IMR-90 (cell line): Measurements from ENCODE around the gene AGMO. TPM values are rescaled to one million over a fixed set of nuclear protein-coding genes. Genes with fewer than 3 reads are reported as not detected.

Experiments used
- ATAC-seq: fragments of 200-7000 bp; cut with Tn5 transposase; 2 replicates; pipeline ENCODE4 v1.9.1; 2020; ENCODE audit warnings: low read depth, mild to moderate bottlenecking, moderate library complexity
- BruUV-seq: library from RNA; stranded (reverse); fragments of 400-500 nt; replicated peaks from 2 replicates; lab custom pipeline; 2021; lab: Mats Ljungman, UMichigan
- CTCF ChIA-PET: fragments of 300-600 bp; formaldehyde crosslinking; extraction: SDS; loops from one replicate; lab custom pipeline; 2021; ENCODE audit warnings: antibody characterized with exemption; lab: Yijun Ruan, JAX
- POLR2A ChIA-PET: fragments of 300-600 bp; sonication (Branson Sonifier 250); formaldehyde crosslinking; loops from one replicate; lab custom pipeline; 2022; ENCODE audit warnings: antibody characterized with exemption; ENCODE audit not compliant: unreplicated experiment; lab: Charles Lee
- DNase-seq: peaks from one replicate; pipeline ENCODE4 v3.0.0; 2013
- H2AFZ ChIP-seq: replicated peaks from 2 replicates; pipeline ENCODE3; 2013; ENCODE audit warnings: low read length, mild to moderate bottlenecking; ENCODE audit not compliant: poor library complexity
- H2AK5ac ChIP-seq: 2 replicates; pipeline ENCODE4 v1.6.1; 2013; ENCODE audit warnings: low read depth, low read length, inconsistent platforms
- H2AK9ac ChIP-seq: replicated peaks from 2 replicates; pipeline ENCODE3; 2013; ENCODE audit warnings: mild to moderate bottlenecking, low read depth, low read length, moderate library complexity; ENCODE audit not compliant: poor library complexity
- H2BK120ac ChIP-seq: 2 replicates; pipeline ENCODE4 v1.6.1; 2013; ENCODE audit warnings: low read depth, low read length, inconsistent platforms
- H2BK15ac ChIP-seq: 3 replicates; pipeline ENCODE4 v1.6.1; 2013; ENCODE audit warnings: low read depth, low read length, inconsistent platforms
- H2BK20ac ChIP-seq: 2 replicates; pipeline ENCODE4 v1.6.1; 2013; ENCODE audit warnings: low read depth, mild to moderate bottlenecking, inconsistent platforms, low read length, moderate library complexity
- H2BK5ac ChIP-seq: 2 replicates; pipeline ENCODE4 v1.6.1; 2013; ENCODE audit warnings: mild to moderate bottlenecking, low read depth, low read length, inconsistent platforms; ENCODE audit not compliant: poor library complexity, severe bottlenecking
- H3K14ac ChIP-seq: replicated peaks from 2 replicates; pipeline ENCODE4 v1.6.1; 2013; ENCODE audit warnings: low read depth, low read length, inconsistent platforms
- H3K18ac ChIP-seq: 2 replicates; pipeline ENCODE4 v1.6.1; 2013; ENCODE audit warnings: low read depth, low read length, control low read depth
- H3K23ac ChIP-seq: 2 replicates; pipeline ENCODE4 v1.6.1; 2013; ENCODE audit warnings: low read depth, low read length, inconsistent platforms
- H3K27ac ChIP-seq: 2 replicates; pipeline ENCODE4 v1.5.1; 2013; ENCODE audit warnings: mild to moderate bottlenecking, control low read depth, low read length; ENCODE audit not compliant: insufficient read depth
- H3K27me3 ChIP-seq: 2 replicates; pipeline ENCODE4 v1.6.1; 2013; ENCODE audit warnings: low read length; ENCODE audit not compliant: control insufficient read depth, insufficient read depth
- H3K36me3 ChIP-seq: 2 replicates; pipeline ENCODE4 v1.6.1; 2013; ENCODE audit warnings: low read length, mixed read lengths; ENCODE audit not compliant: control insufficient read depth, insufficient read depth
- H3K4ac ChIP-seq: 2 replicates; pipeline ENCODE4 v1.6.1; 2013; ENCODE audit warnings: low read depth, low read length, inconsistent platforms
- H3K4me1 ChIP-seq: 2 replicates; pipeline ENCODE4 v1.6.1; 2013; ENCODE audit warnings: low read length, mixed read lengths; ENCODE audit not compliant: control insufficient read depth, insufficient read depth
- H3K4me2 ChIP-seq: 2 replicates; pipeline ENCODE4 v1.6.1; 2013; ENCODE audit warnings: low read depth, mild to moderate bottlenecking, control low read depth, low read length, moderate library complexity
- H3K4me3 ChIP-seq: 2 replicates; pipeline ENCODE4 v1.5.1; 2013; ENCODE audit warnings: low read depth, mild to moderate bottlenecking, control low read depth, low read length, moderate library complexity; ENCODE audit not compliant: insufficient read depth
- H3K56ac ChIP-seq: 2 replicates; pipeline ENCODE4 v1.6.1; 2013; ENCODE audit warnings: low read length, inconsistent platforms; ENCODE audit not compliant: insufficient read depth; ENCODE audit errors: extremely low read depth
- H3K79me1 ChIP-seq, 2 experiments: 2 replicates each; pipeline ENCODE4 v1.6.1; 2013; ENCODE audit warnings: low read length in 2 of 2, inconsistent platforms in 1 of 2, low read depth in 1 of 2
- H3K9ac ChIP-seq: 2 replicates; pipeline ENCODE4 v1.6.1; 2013; ENCODE audit warnings: low read depth, low read length, control low read depth
- H3K9me1 ChIP-seq: 2 replicates; pipeline ENCODE4 v1.6.1; 2013; ENCODE audit warnings: low read length, inconsistent platforms; ENCODE audit not compliant: insufficient read depth
- H3K9me3 ChIP-seq: 2 replicates; pipeline ENCODE4 v1.6.1; 2013; ENCODE audit warnings: low read length; ENCODE audit not compliant: control insufficient read depth, insufficient read depth
- H4K20me1 ChIP-seq: 2 replicates; pipeline ENCODE4 v1.6.1; 2013; ENCODE audit warnings: low read length, inconsistent platforms; ENCODE audit not compliant: insufficient read depth
- H4K5ac ChIP-seq: 2 replicates; pipeline ENCODE4 v1.6.1; 2013; ENCODE audit warnings: mild to moderate bottlenecking, low read depth, low read length, control low read depth
- H4K8ac ChIP-seq, 2 experiments: 2 replicates each; pipeline ENCODE4 v1.6.1; 2013; ENCODE audit warnings: low read depth in 2 of 2, low read length in 2 of 2, control low read depth in 1 of 2, inconsistent platforms in 1 of 2
- H4K91ac ChIP-seq: 2 replicates; pipeline ENCODE4 v1.6.1; 2013; ENCODE audit warnings: low read depth, low read length, inconsistent platforms; ENCODE audit not compliant: insufficient read depth
- BHLHE40 ChIP-seq: fragments of 150-350 bp; IDR thresholded peaks from 2 replicates; pipeline ENCODE4 v1.6.1; 2016; ENCODE audit warnings: mild to moderate bottlenecking, low read depth, low read length
- CEBPB ChIP-seq: IDR thresholded peaks from 2 replicates; pipeline ENCODE4 v1.6.1; 2012; ENCODE audit warnings: low read depth, low read length, improper control_type of control experiment
- CHD1 ChIP-seq: IDR thresholded peaks from 2 replicates; pipeline ENCODE4 v1.6.1; 2012; ENCODE audit warnings: low read depth, low read length, improper control_type of control experiment
- MAZ ChIP-seq: IDR thresholded peaks from 2 replicates; pipeline ENCODE4 v1.6.1; 2012; ENCODE audit warnings: low read depth, mild to moderate bottlenecking, low read length, improper control_type of control experiment, moderate library complexity, borderline replicate concordance
- MXI1 ChIP-seq: IDR thresholded peaks from 2 replicates; pipeline ENCODE4 v1.6.1; 2012; ENCODE audit warnings: low read depth, mild to moderate bottlenecking, low read length, moderate library complexity, borderline replicate concordance
- NFE2L2 ChIP-seq: fragments of 150-350 bp; IDR thresholded peaks from 2 replicates; pipeline ENCODE4 v1.6.1; 2016; ENCODE audit warnings: low read depth, mild to moderate bottlenecking, low read length
- POLR2A ChIP-seq: IDR thresholded peaks from 2 replicates; pipeline ENCODE4 v1.6.1; 2012; ENCODE audit warnings: mild to moderate bottlenecking, low read depth, low read length
- RAD21 ChIP-seq: IDR thresholded peaks from 2 replicates; pipeline ENCODE4 v1.6.1; 2012; ENCODE audit warnings: low read length, improper control_type of control experiment
- RFX5 ChIP-seq: IDR thresholded peaks from 2 replicates; pipeline ENCODE4 v1.8.0; 2012; ENCODE audit warnings: low read depth, mild to moderate bottlenecking, low read length, moderate library complexity
- SMC3 ChIP-seq: fragments of 150-350 bp; IDR thresholded peaks from 2 replicates; pipeline ENCODE4 v1.6.1; 2016; ENCODE audit warnings: low read depth, mild to moderate bottlenecking, antibody characterized with exemption, low read length, moderate library complexity
- WGBS, 2 experiments: methylation state at CpG; one replicate each; pipeline versions ENCODE4 v1.1.5 to v1.1.7; 2013; ENCODE audit warnings: missing lambda C conversion rate in 2 of 2; ENCODE audit not compliant: insufficient read length in 1 of 2; ENCODE audit errors: extremely low coverage in 2 of 2; 5-methylcytosine and 5-hydroxymethylcytosine counted together
- dilution Hi-C: fragments of 300-500 bp; cut with HindIII; formaldehyde crosslinking; loops from one replicate; pipeline ENCODE4 v1.14.3; 2018; ENCODE audit warnings: low sequenced_read_pairs; ENCODE audit not compliant: unreplicated experiment
- in situ Hi-C: fragments of 300-500 bp; cut with MboI; formaldehyde crosslinking; loops from 3 replicates; pipeline ENCODE4 v1.14.3; 2019; ENCODE audit warnings: low sequenced_read_pairs, inconsistent platforms, mixed read lengths
- intact Hi-C: fragments of 100-400 bp; cut with micrococcal nuclease; formaldehyde crosslinking; loops from 2 replicates; pipeline ENCODE4 v1.10.0; 2022
- polyA plus RNA-seq, 3 experiments: library from polyadenylated mRNA; depleted of rRNA; stranded (reverse); fragments of >200 nt; gene quantifications; 2 replicates each; pipeline ENCODE4 v1.2.3, GENCODE V29; 2012; ENCODE audit warnings: low replicate concordance in 1 of 3
- total RNA-seq: library from RNA; depleted of rRNA; stranded (reverse); fragments of >200 nt; gene quantifications from 2 replicates; pipeline ENCODE4 v1.2.3, GENCODE V29; 2012
- TF ChIP-seq, protein P1 (sequence below): fragments of 150-350 bp; IDR thresholded peaks from 2 replicates; pipeline ENCODE4 v1.6.1; 2017; ENCODE audit warnings: mild to moderate bottlenecking, antibody characterized with exemption, low read length, low read depth
- TF ChIP-seq, protein P2 (sequence below): conservative IDR thresholded peaks from 2 replicates; pipeline ENCODE4 v1.5.1; 2012; ENCODE audit warnings: mild to moderate bottlenecking, low read depth, low read length, improper control_type of control experiment
- TF ChIP-seq, protein P3 (sequence below): fragments of 150-350 bp; IDR thresholded peaks from 2 replicates; pipeline ENCODE4 v1.6.1; 2016; ENCODE audit warnings: low read depth, mild to moderate bottlenecking, low read length, moderate library complexity, borderline replicate concordance

The AGMO gene
- total and polyA plus RNA-seq, 2 of the 4 experiments (the other 2 are of a cell fraction): not detected

DNA sequence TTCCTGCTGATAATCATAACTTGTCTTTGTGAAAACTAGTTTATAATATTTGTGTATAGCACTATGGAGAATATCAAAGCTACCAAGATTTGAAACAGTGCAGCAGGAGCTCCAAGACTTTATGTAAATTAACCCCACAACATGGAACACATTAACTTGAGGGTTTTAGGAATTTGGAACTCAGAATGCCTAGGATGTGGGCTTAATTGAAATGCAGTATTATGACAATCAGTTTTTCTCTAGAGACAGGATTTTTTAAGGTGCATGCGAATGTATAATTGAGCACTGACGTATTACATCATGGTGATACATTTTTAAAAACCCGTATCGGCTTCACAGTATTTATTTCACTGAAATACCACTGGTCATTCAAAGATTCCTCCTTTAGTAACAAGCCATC is 346.2 kb downstream of the AGMO start:
- Histone ChIP-seq H3K18ac (no peak overlapping the region), H3K14ac (no peak overlapping the region), H3K9me3 (no peaks in the 10 kb centered on the region), H3K36me3 (no peaks in the 10 kb centered on the region), H3K27me3 (no peaks in the 10 kb centered on the region), H2BK5ac (no peak overlapping the region), H4K8ac (no peak overlapping the region), H4K91ac (no peak overlapping the region), H3K23ac (no peak overlapping the region), H3K4me3 (no peak overlapping the region), H2AK5ac (no peak overlapping the region), H4K5ac (no peak overlapping the region), H4K20me1 (no peaks in the 10 kb centered on the region), H2BK15ac (no peak overlapping the region), H2BK20ac (no peak overlapping the region), H3K4me2 (no peak overlapping the region), H3K79me1 (no peaks in the 10 kb centered on the region), H2AFZ (no peak overlapping the region), H3K4me1 (no peaks in the 10 kb centered on the region), H3K9me1 (no peaks in the 10 kb centered on the region), H2BK120ac (no peak overlapping the region), H3K4ac (no peak overlapping the region), H3K56ac (no peak overlapping the region), H2AK9ac (no peak overlapping the region), H3K9ac (no peak overlapping the region), H3K27ac (no peak overlapping the region)
- 80% methylated on average over 4 of the region's 4 CpGs; no CpG with 5 or more reads in 1 of the 2 experiments for WGBS, 2 experiments
- dilution Hi-C loops (no loop called here), in situ Hi-C loops (no loop called here), intact Hi-C loops (no loop called here)
- POLR2A ChIA-PET: no interaction called here
- TF ChIP-seq, protein P1, sequence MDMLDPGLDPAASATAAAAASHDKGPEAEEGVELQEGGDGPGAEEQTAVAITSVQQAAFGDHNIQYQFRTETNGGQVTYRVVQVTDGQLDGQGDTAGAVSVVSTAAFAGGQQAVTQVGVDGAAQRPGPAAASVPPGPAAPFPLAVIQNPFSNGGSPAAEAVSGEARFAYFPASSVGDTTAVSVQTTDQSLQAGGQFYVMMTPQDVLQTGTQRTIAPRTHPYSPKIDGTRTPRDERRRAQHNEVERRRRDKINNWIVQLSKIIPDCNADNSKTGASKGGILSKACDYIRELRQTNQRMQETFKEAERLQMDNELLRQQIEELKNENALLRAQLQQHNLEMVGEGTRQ: no peak
- TF ChIP-seq RFX5 (no peak), MXI1 (no peak), MAZ (no peak), RAD21 (no peak), BHLHE40 (no peak), CHD1 (no peak), CEBPB (no peak), POLR2A (no peak), NFE2L2 (no peak), SMC3 (no peak)
- TF ChIP-seq, protein P2, sequence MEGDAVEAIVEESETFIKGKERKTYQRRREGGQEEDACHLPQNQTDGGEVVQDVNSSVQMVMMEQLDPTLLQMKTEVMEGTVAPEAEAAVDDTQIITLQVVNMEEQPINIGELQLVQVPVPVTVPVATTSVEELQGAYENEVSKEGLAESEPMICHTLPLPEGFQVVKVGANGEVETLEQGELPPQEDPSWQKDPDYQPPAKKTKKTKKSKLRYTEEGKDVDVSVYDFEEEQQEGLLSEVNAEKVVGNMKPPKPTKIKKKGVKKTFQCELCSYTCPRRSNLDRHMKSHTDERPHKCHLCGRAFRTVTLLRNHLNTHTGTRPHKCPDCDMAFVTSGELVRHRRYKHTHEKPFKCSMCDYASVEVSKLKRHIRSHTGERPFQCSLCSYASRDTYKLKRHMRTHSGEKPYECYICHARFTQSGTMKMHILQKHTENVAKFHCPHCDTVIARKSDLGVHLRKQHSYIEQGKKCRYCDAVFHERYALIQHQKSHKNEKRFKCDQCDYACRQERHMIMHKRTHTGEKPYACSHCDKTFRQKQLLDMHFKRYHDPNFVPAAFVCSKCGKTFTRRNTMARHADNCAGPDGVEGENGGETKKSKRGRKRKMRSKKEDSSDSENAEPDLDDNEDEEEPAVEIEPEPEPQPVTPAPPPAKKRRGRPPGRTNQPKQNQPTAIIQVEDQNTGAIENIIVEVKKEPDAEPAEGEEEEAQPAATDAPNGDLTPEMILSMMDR: no peak
- TF ChIP-seq, protein P3, sequence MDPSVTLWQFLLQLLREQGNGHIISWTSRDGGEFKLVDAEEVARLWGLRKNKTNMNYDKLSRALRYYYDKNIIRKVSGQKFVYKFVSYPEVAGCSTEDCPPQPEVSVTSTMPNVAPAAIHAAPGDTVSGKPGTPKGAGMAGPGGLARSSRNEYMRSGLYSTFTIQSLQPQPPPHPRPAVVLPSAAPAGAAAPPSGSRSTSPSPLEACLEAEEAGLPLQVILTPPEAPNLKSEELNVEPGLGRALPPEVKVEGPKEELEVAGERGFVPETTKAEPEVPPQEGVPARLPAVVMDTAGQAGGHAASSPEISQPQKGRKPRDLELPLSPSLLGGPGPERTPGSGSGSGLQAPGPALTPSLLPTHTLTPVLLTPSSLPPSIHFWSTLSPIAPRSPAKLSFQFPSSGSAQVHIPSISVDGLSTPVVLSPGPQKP: no peak
- no peak for DNase-seq
- ATAC-seq: no peak
- no TSS peak for BruUV-seq
- CTCF ChIA-PET: no interaction called here
